A549 (cell line): ENCODE measurements around the gene DOK7. TPM values are rescaled to one million over a fixed set of nuclear protein-coding genes. Genes with fewer than 3 reads are reported as not detected.

Source experiments
- ATAC-seq, 2 experiments: fragments of 200-7000 bp in 1 of 2; fragments of >200 bp in 1 of 2; cut with Nextera tagmentation in 1 of 2; cut with Tn5 transposase in 1 of 2; 3 replicates each; pipeline versions ENCODE4 v1.8.0 to v1.9.1; 2018 to 2020; ENCODE audit warnings: mild to moderate bottlenecking in 1 of 2, moderate library complexity in 1 of 2
- CTCF ChIA-PET: fragments of 300-600 bp; sonication (Branson Sonifier 250); formaldehyde crosslinking; extraction: SDS; loops from one replicate; lab custom pipeline; 2021; ENCODE audit warnings: antibody characterized with exemption, inconsistent platforms; lab: Yijun Ruan, JAX
- POLR2A ChIA-PET: fragments of 350-600 bp; formaldehyde crosslinking; extraction: SDS; loops from one replicate; lab custom pipeline; 2021; ENCODE audit warnings: antibody characterized with exemption, inconsistent platforms; lab: Yijun Ruan, JAX
- DNase-seq, 2 experiments: peaks; one replicate each; pipeline versions ENCODE4 v3.0.0 to v3.0.0-alpha.2; 2011 to 2016; ENCODE audit warnings: low read depth in 1 of 2, low spot score in 1 of 2
- FAIRE-seq: peaks from 2 replicates; lab custom pipeline; 2011; peaks lifted over from hg19 to GRCh38; lab: Jason Lieb, UNC
- H3K27ac ChIP-seq, 2 experiments: fragments of >200 bp; sonication (Bioruptor Twin); formaldehyde crosslinking; 3 replicates each; pipeline ENCODE4 v1.5.1; 2016 to 2017
- H3K4me1 ChIP-seq: fragments of >200 bp; sonication (Bioruptor Twin); formaldehyde crosslinking; 3 replicates; pipeline ENCODE4 v1.6.1; 2016
- H3K4me2 ChIP-seq: fragments of >200 bp; sonication (Bioruptor Twin); formaldehyde crosslinking; 3 replicates; pipeline ENCODE4 v1.6.1; 2016
- H3K4me3 ChIP-seq: fragments of >200 bp; sonication (Bioruptor Twin); formaldehyde crosslinking; 3 replicates; pipeline ENCODE4 v1.5.1; 2016
- H3K9me3 ChIP-seq: fragments of >200 bp; sonication (Bioruptor Twin); formaldehyde crosslinking; 3 replicates; pipeline ENCODE4 v1.6.1; 2016
- BHLHE40 ChIP-seq: IDR thresholded peaks from 2 replicates; pipeline ENCODE4 v1.6.1; 2012; ENCODE audit warnings: low read depth, low read length, inconsistent platforms
- CBX8 ChIP-seq: fragments of 200-600 bp; sonication (generic); IDR thresholded peaks from 2 replicates; pipeline ENCODE4 v1.6.1; 2016
- CHD2 ChIP-seq: fragments of 150-350 bp; IDR thresholded peaks from 2 replicates; pipeline ENCODE4 v1.6.1; 2014; ENCODE audit warnings: low read length; ENCODE audit not compliant: partially characterized antibody
- FOSB ChIP-seq: fragments of 250-450 bp; sonication (Bioruptor Pico); IDR thresholded peaks from 2 replicates; pipeline ENCODE4 v1.5.0; 2020; ENCODE audit warnings: mild to moderate bottlenecking, moderate library complexity
- FOSL2 ChIP-seq, 2 experiments: fragments of 450-650 bp in 1 of 2; fragments of >200 bp in 1 of 2; sonication (Bioruptor Twin) in 1 of 2; formaldehyde crosslinking; IDR thresholded peaks; 2 replicates each; pipeline versions ENCODE4 v1.5.0 to v1.6.1; 2016 to 2020; ENCODE audit warnings: mild to moderate bottlenecking in 1 of 2, moderate library complexity in 1 of 2
- FOXS1 ChIP-seq: fragments of 250-450 bp; sonication (Bioruptor Pico); IDR thresholded peaks from 2 replicates; pipeline ENCODE4 v1.5.0; 2020; ENCODE audit warnings: mild to moderate bottlenecking, moderate library complexity
- GATA3 ChIP-seq: IDR thresholded peaks from 2 replicates; pipeline ENCODE4 v1.6.1; 2012; ENCODE audit warnings: borderline replicate concordance
- HES2 ChIP-seq: fragments of >200 bp; sonication (Bioruptor Twin); formaldehyde crosslinking; IDR thresholded peaks from 2 replicates; pipeline ENCODE4 v1.6.1; 2016
- HOXA7 ChIP-seq: fragments of 250-450 bp; sonication (Bioruptor Pico); IDR thresholded peaks from 2 replicates; pipeline ENCODE4 v1.5.0; 2020; ENCODE audit warnings: mild to moderate bottlenecking, moderate library complexity
- JUNB ChIP-seq: fragments of >200 bp; sonication (Bioruptor Twin); formaldehyde crosslinking; IDR thresholded peaks from 2 replicates; pipeline ENCODE4 v1.6.1; 2016
- KDM1A ChIP-seq: fragments of 200-600 bp; sonication (generic); IDR thresholded peaks from 2 replicates; pipeline ENCODE4 v1.6.1; 2016; ENCODE audit warnings: low read depth, mild to moderate bottlenecking
- MAFK ChIP-seq: fragments of 450-650 bp; IDR thresholded peaks from 2 replicates; pipeline ENCODE4 v1.6.1; 2014; ENCODE audit not compliant: partially characterized antibody
- MYC ChIP-seq: IDR thresholded peaks from 2 replicates; pipeline ENCODE4 v1.6.1; 2012; ENCODE audit warnings: mild to moderate bottlenecking, inconsistent platforms, low read length, improper control_type of control experiment, borderline replicate concordance
- PHF8 ChIP-seq: fragments of 200-600 bp; sonication (generic); IDR thresholded peaks from 2 replicates; pipeline ENCODE4 v1.6.1; 2016; ENCODE audit warnings: low read depth, mild to moderate bottlenecking, antibody characterized with exemption, moderate library complexity, borderline replicate concordance
- POLR2A ChIP-seq: IDR thresholded peaks from 2 replicates; pipeline ENCODE4 v1.6.1; 2012; ENCODE audit warnings: mild to moderate bottlenecking, low read length
- RAD21 ChIP-seq, 2 experiments: fragments of >200 bp in 1 of 2; sonication (Bioruptor Twin) in 1 of 2; formaldehyde crosslinking in 1 of 2; IDR thresholded peaks in 1 of 2; conservative IDR thresholded peaks in 1 of 2; 2 replicates in 1 of 2; 3 replicates in 1 of 2; pipeline ENCODE4 v1.6.1; 2012 to 2018; ENCODE audit warnings: inconsistent platforms in 1 of 2
- SREBF2 ChIP-seq: fragments of 450-650 bp; IDR thresholded peaks from 2 replicates; pipeline ENCODE4 v1.6.1; 2014; ENCODE audit warnings: mild to moderate bottlenecking, moderate library complexity
- TFCP2L1 ChIP-seq: fragments of 250-450 bp; sonication (Bioruptor Pico); IDR thresholded peaks from 2 replicates; pipeline ENCODE4 v1.5.0; 2021; ENCODE audit warnings: mild to moderate bottlenecking
- USF2 ChIP-seq: fragments of 450-650 bp; IDR thresholded peaks from 2 replicates; pipeline ENCODE4 v1.6.1; 2014; ENCODE audit warnings: antibody characterized with exemption
- ZFP36 ChIP-seq: fragments of 450-650 bp; IDR thresholded peaks from 2 replicates; pipeline ENCODE4 v1.6.1; 2014; ENCODE audit warnings: borderline replicate concordance; ENCODE audit not compliant: partially characterized antibody
- ZNF302 ChIP-seq: fragments of 250-450 bp; sonication (Bioruptor Pico); IDR thresholded peaks from 2 replicates; pipeline ENCODE4 v1.9.0; 2021; ENCODE audit warnings: inconsistent platforms, mild to moderate bottlenecking, moderate library complexity
- WGBS: methylation state at CpG from one replicate; pipeline ENCODE4 v1.1.6; 2017; ENCODE audit errors: missing lambda C conversion rate; 5-methylcytosine and 5-hydroxymethylcytosine counted together
- polyA plus RNA-seq, 4 experiments: library from polyadenylated mRNA; depleted of rRNA in 3 of 4; stranded (reverse); fragments of >200 nt; fragmentation: RNase III in 1 of 4; extraction: RNeasy Plus Mini Kit Qiagen cat#74134 plus additional on column Dnase treatment in 1 of 4; gene quantifications; 2 replicates in 3 of 4; 3 replicates in 1 of 4; pipeline ENCODE4 v1.2.3, GENCODE V29; 2011 to 2017
- TF ChIP-seq, protein P1 (sequence below): fragments of >200 bp; sonication (Bioruptor Twin); formaldehyde crosslinking; IDR thresholded peaks from 3 replicates; pipeline ENCODE4 v1.5.1; 2016
- TF ChIP-seq, protein P2 (sequence below): fragments of 200-600 bp; sonication (generic); IDR thresholded peaks from 2 replicates; pipeline ENCODE4 v1.6.1; 2016; ENCODE audit warnings: antibody characterized with exemption, mild to moderate bottlenecking, moderate library complexity

Gene DOK7
- polyA plus RNA-seq, 2 of the 4 experiments (the other 2 are of a cell fraction) = 0.17 to 0.21 TPM

GRCh38 chr4:3438847-3439180 is 24.3 kb upstream of the DOK7 start (continued):
- TF ChIP-seq, protein P1, sequence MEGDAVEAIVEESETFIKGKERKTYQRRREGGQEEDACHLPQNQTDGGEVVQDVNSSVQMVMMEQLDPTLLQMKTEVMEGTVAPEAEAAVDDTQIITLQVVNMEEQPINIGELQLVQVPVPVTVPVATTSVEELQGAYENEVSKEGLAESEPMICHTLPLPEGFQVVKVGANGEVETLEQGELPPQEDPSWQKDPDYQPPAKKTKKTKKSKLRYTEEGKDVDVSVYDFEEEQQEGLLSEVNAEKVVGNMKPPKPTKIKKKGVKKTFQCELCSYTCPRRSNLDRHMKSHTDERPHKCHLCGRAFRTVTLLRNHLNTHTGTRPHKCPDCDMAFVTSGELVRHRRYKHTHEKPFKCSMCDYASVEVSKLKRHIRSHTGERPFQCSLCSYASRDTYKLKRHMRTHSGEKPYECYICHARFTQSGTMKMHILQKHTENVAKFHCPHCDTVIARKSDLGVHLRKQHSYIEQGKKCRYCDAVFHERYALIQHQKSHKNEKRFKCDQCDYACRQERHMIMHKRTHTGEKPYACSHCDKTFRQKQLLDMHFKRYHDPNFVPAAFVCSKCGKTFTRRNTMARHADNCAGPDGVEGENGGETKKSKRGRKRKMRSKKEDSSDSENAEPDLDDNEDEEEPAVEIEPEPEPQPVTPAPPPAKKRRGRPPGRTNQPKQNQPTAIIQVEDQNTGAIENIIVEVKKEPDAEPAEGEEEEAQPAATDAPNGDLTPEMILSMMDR = no peak
- TF ChIP-seq SREBF2 = no peak
- no peak for TF ChIP-seq GATA3

DNA sequence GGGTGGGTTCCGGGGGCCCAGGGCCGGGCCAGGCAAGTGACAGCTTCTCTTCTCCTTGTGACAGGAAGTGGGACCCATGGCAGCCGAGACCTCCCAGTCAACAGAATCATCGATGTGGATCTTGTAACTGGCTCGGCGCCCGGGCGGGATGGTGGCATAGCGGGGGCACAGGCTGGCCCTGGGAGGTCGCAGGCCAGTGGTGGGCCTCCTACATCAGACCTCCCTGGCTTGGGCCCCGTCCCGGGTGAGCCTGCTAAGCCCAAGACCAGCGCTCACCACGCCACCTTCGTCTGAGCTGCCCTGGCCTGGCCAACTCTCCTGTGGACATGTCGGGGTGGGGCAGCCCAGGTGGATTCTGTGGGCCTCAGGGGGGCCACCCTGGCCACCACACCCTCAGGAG is 23.7 kb upstream of the DOK7 start:
- Histone ChIP-seq H3K4me2 (no peak overlapping the region), H3K4me3 (no peak overlapping the region), H3K4me1 (peaks cover 25% of the 10 kb centered on the region), H3K9me3 (no peaks in the 10 kb centered on the region), H3K27ac (peak overlapping the region in 1 of 2 experiments; percentile 99; a peak in 3 of 6 replicates)
- no peak for TF ChIP-seq FOSB (CRISPR knock-in tag)
- WGBS = no CpG with 5 or more reads among the region's 16 CpGs
- ATAC-seq (no peak), FAIRE-seq (no peak), DNase-seq (no peak)
- CTCF ChIA-PET = interaction anchor here (1.2 kb wide), 1 partner anchor 93 kb away, joined by 6 read pairs; no protein-coding TSS in a partner anchor
- POLR2A ChIA-PET = no interaction called here

DNA sequence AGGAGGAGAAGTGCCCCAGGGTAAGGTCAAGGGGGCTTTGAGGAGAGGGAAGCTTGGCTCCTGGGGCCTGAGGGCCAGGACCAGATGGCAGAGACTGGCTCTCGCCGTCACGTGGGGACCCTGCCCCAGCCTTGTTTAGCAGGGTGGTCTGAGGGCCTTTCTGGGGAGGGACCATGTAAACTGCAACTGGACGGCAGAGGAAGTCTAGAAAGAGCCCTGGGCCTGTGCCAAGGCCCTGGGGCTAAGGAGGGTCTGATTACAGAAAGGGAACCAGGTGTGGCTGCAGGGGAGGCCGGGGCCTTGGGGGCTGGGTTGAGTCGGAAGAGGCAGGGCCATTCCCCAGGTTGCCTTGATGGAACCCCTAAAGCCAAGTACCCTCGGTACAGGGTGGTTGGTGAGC is 23.1 kb upstream of the DOK7 start:
- Histone ChIP-seq H3K27ac (peak overlapping the region in 1 of 2 experiments; percentile 99; a peak in 3 of 6 replicates), H3K4me2 (no peak overlapping the region), H3K4me1 (peaks cover 25% of the 10 kb centered on the region), H3K4me3 (no peak overlapping the region), H3K9me3 (no peaks in the 10 kb centered on the region)
- FAIRE-seq = no peak
- TF ChIP-seq USF2 (no peak), FOSL2 (IDR thresholded peaks at IDR 0.05) (no peak), FOSL2 (CRISPR knock-in tag; IDR thresholded peaks at IDR 0.05) (no peak), ZNF302 (CRISPR knock-in tag) (no peak), HOXA7 (CRISPR knock-in tag) (no peak), KDM1A (no peak), PHF8 (no peak), RAD21 (conservative IDR thresholded peaks at IDR 0.05 in 1 of 2, IDR thresholded peaks at IDR 0.05 in 1 of 2) (no peak), MAFK (no peak), TFCP2L1 (no peak), MYC (no peak), ZFP36 (no peak), CHD2 (no peak), HES2 (no peak), JUNB (no peak), BHLHE40 (no peak), POLR2A (no peak), CBX8 (no peak), FOXS1 (no peak)
- TF ChIP-seq, protein P1 = no peak
- TF ChIP-seq, protein P2, sequence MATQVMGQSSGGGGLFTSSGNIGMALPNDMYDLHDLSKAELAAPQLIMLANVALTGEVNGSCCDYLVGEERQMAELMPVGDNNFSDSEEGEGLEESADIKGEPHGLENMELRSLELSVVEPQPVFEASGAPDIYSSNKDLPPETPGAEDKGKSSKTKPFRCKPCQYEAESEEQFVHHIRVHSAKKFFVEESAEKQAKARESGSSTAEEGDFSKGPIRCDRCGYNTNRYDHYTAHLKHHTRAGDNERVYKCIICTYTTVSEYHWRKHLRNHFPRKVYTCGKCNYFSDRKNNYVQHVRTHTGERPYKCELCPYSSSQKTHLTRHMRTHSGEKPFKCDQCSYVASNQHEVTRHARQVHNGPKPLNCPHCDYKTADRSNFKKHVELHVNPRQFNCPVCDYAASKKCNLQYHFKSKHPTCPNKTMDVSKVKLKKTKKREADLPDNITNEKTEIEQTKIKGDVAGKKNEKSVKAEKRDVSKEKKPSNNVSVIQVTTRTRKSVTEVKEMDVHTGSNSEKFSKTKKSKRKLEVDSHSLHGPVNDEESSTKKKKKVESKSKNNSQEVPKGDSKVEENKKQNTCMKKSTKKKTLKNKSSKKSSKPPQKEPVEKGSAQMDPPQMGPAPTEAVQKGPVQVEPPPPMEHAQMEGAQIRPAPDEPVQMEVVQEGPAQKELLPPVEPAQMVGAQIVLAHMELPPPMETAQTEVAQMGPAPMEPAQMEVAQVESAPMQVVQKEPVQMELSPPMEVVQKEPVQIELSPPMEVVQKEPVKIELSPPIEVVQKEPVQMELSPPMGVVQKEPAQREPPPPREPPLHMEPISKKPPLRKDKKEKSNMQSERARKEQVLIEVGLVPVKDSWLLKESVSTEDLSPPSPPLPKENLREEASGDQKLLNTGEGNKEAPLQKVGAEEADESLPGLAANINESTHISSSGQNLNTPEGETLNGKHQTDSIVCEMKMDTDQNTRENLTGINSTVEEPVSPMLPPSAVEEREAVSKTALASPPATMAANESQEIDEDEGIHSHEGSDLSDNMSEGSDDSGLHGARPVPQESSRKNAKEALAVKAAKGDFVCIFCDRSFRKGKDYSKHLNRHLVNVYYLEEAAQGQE = no peak
- ChIA-PET CTCF (interaction anchor here (1.0 to 2.2 kb wide), 3 partner anchors 21 to 94 kb away, joined by 3 to 7 read pairs (median 6); no protein-coding TSS in a partner anchor), POLR2A (no interaction called here)
- WGBS = 70% methylated on average over 6 of the region's 7 CpGs
- DNase-seq = no peak
- ATAC-seq = no peak
